ENCODE data around the gene TNIK.

The TNIK gene

GRCh38 chr3:171028779-171029232 lies 431.4 kb downstream of the TNIK start:
- H3K9ac ChIP-seq (ENCODE audit: low read length): no peak overlapping the region
- H3F3A ChIP-seq (ENCODE audit: insufficient read depth, low read length): no peaks in the 10 kb centered on the region
- no peaks in the 10 kb centered on the region for H3K4me1 ChIP-seq (ENCODE audit: insufficient read depth, low read length, severe bottlenecking)
- H3K36me3 ChIP-seq (ENCODE audit: insufficient read depth, low read length): no peaks in the 10 kb centered on the region
- no peak overlapping the region for H3K4me2 ChIP-seq (ENCODE audit: low read length)
- no peaks in the 10 kb centered on the region for H3K9me3 ChIP-seq (ENCODE audit: low read length)
- H3K4me3 ChIP-seq (ENCODE audit: low read depth, low read length, poor library complexity, severe bottlenecking): no peak overlapping the region
- H2AFZ ChIP-seq (ENCODE audit: low read length): no peak overlapping the region
- H3K9me2 ChIP-seq (ENCODE audit: low read depth, low read length): no peaks in the 10 kb centered on the region
- no peaks in the 10 kb centered on the region for H3K79me2 ChIP-seq (ENCODE audit: insufficient read depth, low read length)
- no peaks in the 10 kb centered on the region for H3K27me3 ChIP-seq (ENCODE audit: insufficient read depth, low read length)
- TF ChIP-seq EZH2 (IDR thresholded peaks at IDR 0.05; ENCODE audit: borderline replicate concordance, low read length) (no peak), CTCF (IDR thresholded peaks at IDR 0.05; ENCODE audit: low read length) (no peak)
- no peaks in the 10 kb centered on the region for H4K20me1 ChIP-seq (ENCODE audit: insufficient read depth, low read length)
- no peak overlapping the region for H3K27ac ChIP-seq (ENCODE audit: low read depth, low read length, poor library complexity, severe bottlenecking)

- Histone ChIP-seq H3K79me2 (ENCODE audit: insufficient read depth, low read length) (no peaks in the 10 kb centered on the region), H3K27me3 (ENCODE audit: insufficient read depth, low read length) (no peaks in the 10 kb centered on the region), H3K9me2 (ENCODE audit: low read depth, low read length) (no peaks in the 10 kb centered on the region), H3K4me3 (ENCODE audit: low read depth, low read length, poor library complexity, severe bottlenecking) (no peak overlapping the region), H2AFZ (ENCODE audit: low read length) (no peak overlapping the region), H3K9ac (ENCODE audit: low read length) (no peak overlapping the region), H3F3A (ENCODE audit: insufficient read depth, low read length) (no peaks in the 10 kb centered on the region), H4K20me1 (ENCODE audit: insufficient read depth, low read length) (no peaks in the 10 kb centered on the region), H3K9me3 (ENCODE audit: low read length) (no peaks in the 10 kb centered on the region), H3K4me2 (ENCODE audit: low read length) (no peak overlapping the region), H3K27ac (ENCODE audit: low read depth, low read length, poor library complexity, severe bottlenecking) (no peak overlapping the region), H3K36me3 (ENCODE audit: insufficient read depth, low read length) (no peaks in the 10 kb centered on the region), H3K4me1 (ENCODE audit: insufficient read depth, low read length, severe bottlenecking) (no peaks in the 10 kb centered on the region)
- TF ChIP-seq EZH2 (IDR thresholded peaks at IDR 0.05; ENCODE audit: borderline replicate concordance, low read length) (no peak), CTCF (IDR thresholded peaks at IDR 0.05; ENCODE audit: low read length) (no peak)
These were observed 432.0 kb downstream of the TNIK start for GRCh38 chr3:171028025-171028778.

- Histone ChIP-seq H3K36me3 (ENCODE audit: insufficient read depth, low read length) (no peaks in the 10 kb centered on the region), H3K79me2 (ENCODE audit: insufficient read depth, low read length) (no peaks in the 10 kb centered on the region), H3K27me3 (ENCODE audit: insufficient read depth, low read length) (no peaks in the 10 kb centered on the region), H3K4me1 (ENCODE audit: insufficient read depth, low read length, severe bottlenecking) (no peaks in the 10 kb centered on the region), H4K20me1 (ENCODE audit: insufficient read depth, low read length) (no peaks in the 10 kb centered on the region), H3K4me3 (ENCODE audit: low read depth, low read length, poor library complexity, severe bottlenecking) (no peak within 1 kb of the TSS), H3K9ac (ENCODE audit: low read length) (no peak within 1 kb of the TSS), H3K27ac (ENCODE audit: low read depth, low read length, poor library complexity, severe bottlenecking) (no peak within 1 kb of the TSS), H3K9me2 (ENCODE audit: low read depth, low read length) (no peaks in the 10 kb centered on the region), H3K9me3 (ENCODE audit: low read length) (no peaks in the 10 kb centered on the region), H3K4me2 (ENCODE audit: low read length) (no peak within 1 kb of the TSS), H2AFZ (ENCODE audit: low read length) (no peak within 1 kb of the TSS), H3F3A (ENCODE audit: insufficient read depth, low read length) (no peaks in the 10 kb centered on the region)
- no peak for TF ChIP-seq EZH2 (IDR thresholded peaks at IDR 0.05; ENCODE audit: borderline replicate concordance, low read length)
- no peak for TF ChIP-seq CTCF (IDR thresholded peaks at IDR 0.05; ENCODE audit: low read length)
These were observed 433.5 kb downstream of the TNIK start, which contains the start of gene SLC2A2 for GRCh38 chr3:171026597-171027293. TSS of gene SLC2A2 (minus strand) at chr3:171026720. CDS start at chr3:171026670, 50 bp downstream.

All from OCI-LY1 (cell line).